ENCODE data around the gene PXT1.

- TF ChIP-seq EGR1 (conservative IDR thresholded peaks at IDR 0.05) (no peak), RAD21 (CRISPR knock-in tag; conservative IDR thresholded peaks at IDR 0.05 in 1 of 2, IDR thresholded peaks at IDR 0.05 in 1 of 2) (no peak), CBX8 (IDR thresholded peaks at IDR 0.05; ENCODE audit: borderline replicate concordance, extremely low read depth, low read depth, low read length, poor library complexity, severe bottlenecking) (no peak), ZKSCAN1 (IDR thresholded peaks at IDR 0.05; ENCODE audit: low read depth, low read length) (no peak), CTCF (IDR thresholded peaks at IDR 0.05 in 2 of 3, conservative IDR thresholded peaks at IDR 0.05 in 1 of 3; ENCODE audit: insufficient read depth in 2 of 3, low read depth in 1 of 3, low read length in 3 of 3) (no peak), ZNF184 (CRISPR knock-in tag; IDR thresholded peaks at IDR 0.05) (no peak), E2F8 (IDR thresholded peaks at IDR 0.05; ENCODE audit: low read depth, partially characterized antibody) (no peak), ZNF407 (IDR thresholded peaks at IDR 0.05; ENCODE audit: low read depth) (no peak)
Observed at GRCh38 chr6:36460916-36461315, 18.3 kb upstream of the PXT1 start.
